HL-60 (cell line): ENCODE results near the gene ROBO4.

Source experiments
- CTCF ChIP-seq: IDR thresholded peaks from one replicate; pipeline ENCODE4 v1.5.1; 2011; ENCODE audit warnings: low read length, control low read depth, inconsistent platforms; ENCODE audit not compliant: insufficient read depth
- POLR2AphosphoS5 ChIP-seq: IDR thresholded peaks from 2 replicates; pipeline ENCODE4 v1.6.1; 2012; ENCODE audit warnings: low read depth
- REST ChIP-seq: IDR thresholded peaks from 2 replicates; pipeline ENCODE4 v1.6.1; 2012; ENCODE audit warnings: low read depth; ENCODE audit not compliant: insufficient replicate concordance

GRCh38 chr11:124842305-124842704 is 55.4 kb downstream of the ROBO4 start:
- no peak for TF ChIP-seq CTCF
- TF ChIP-seq POLR2AphosphoS5 = no peak
- no peak for TF ChIP-seq REST
